HG02763 (cell line): ENCODE measurements around the gene THSD4.
"Not testable (repeated sequence)": the region's sequence is repeated elsewhere in the genome, so short reads cannot be mapped to it uniquely, and the experiment has no call there.

Experiments
- ATAC-seq: cut with Tn5 transposase; IDR thresholded peaks from one replicate; pipeline ENCODE4 v1.9.1; 2021; ENCODE audit warnings: mild to moderate bottlenecking, moderate library complexity; ENCODE audit not compliant: unreplicated experiment

Gene THSD4

GRCh38 chr15:71180986-71181853 lies 65.9 kb downstream of the THSD4 start:
- ATAC-seq = no peak

GRCh38 chr15:71182522-71182921 lies 67.3 kb downstream of the THSD4 start:
- ATAC-seq = no peak

GRCh38 chr15:71183063-71183462 lies 67.8 kb downstream of the THSD4 start:
- ATAC-seq = no peak

DNA sequence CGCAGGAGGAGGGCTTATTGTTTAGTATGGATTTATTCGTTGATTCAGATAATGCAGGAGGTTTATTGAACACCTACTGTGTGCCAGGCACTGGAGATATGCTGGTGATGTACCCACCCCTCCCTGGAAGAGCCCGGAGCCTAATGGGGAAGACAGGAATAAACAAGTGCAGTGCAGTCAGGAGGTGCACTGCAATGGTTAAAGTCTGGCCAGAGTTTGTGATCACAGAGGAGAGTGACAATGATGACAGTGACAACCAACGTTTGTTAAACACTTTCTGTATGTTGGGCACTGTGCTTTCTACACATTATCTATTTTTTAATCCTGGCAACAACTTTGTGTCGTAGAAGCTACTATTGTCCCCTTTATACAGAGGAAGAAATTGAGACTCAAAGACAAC lies 70.4 kb downstream of the THSD4 start:
- ATAC-seq = no peak

DNA sequence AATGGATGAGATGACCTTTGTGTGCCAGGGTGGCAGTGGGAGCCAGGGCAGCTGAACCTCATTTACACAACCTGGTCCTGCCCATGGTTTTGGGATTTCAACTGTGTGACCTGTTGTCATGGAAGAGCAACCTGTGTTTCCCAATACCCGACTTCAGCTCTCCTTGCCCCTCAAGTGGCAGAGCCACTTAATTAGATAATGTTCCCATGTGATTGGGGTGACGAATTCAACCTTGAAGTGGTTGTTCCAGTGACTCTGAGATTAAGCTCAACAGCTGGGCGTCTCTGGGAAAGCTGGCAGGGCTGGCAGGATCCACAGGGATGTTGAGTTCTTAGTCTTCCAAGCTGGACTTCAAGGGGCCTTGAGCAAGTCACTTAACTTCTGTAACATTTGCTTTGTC lies 71.0 kb downstream of the THSD4 start:
- no peak for ATAC-seq

GRCh38 chr15:71187078-71187477 lies 71.8 kb downstream of the THSD4 start:
- no peak for ATAC-seq

DNA sequence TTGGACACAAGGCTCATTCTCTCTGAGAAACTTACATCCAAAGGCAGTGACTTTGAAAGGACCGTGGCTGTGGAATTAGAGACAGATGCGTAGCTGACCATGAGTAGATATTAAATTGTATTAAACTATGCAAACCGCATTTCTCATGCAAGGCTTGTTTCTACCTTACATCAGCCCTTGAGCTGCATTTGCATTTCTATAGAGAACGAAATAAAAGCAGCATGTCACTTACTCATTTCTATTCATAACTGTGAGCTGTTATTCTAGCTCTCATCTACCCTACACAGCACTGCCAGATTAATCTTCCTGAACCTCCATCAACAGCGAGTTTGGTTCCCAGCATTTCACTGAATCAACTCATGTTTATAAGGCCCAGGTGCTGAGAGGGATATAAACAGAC lies 72.3 kb downstream of the THSD4 start:
- ATAC-seq = no peak

DNA sequence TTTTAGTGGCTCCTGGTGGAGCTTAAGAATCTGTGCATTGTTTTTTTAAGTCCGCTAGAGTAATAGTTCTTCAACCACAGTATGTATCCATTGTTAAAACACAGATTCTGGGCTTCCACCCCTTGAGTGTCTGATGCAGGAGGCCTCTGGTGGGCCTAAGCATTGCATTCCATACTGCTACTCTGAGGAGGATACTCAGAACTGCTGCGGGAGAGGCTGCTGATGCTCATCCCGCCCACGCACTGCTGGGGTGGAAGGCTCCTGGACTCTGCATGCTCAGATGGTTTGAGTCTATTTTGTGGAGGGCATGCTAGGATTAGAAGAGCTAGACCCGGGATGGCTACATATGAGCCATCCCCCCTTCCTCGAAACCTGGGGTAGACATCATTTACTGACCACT lies 74.4 kb downstream of the THSD4 start:
- ATAC-seq = no peak

GRCh38 chr15:71191296-71191695 lies 76.0 kb downstream of the THSD4 start:
- ATAC-seq = no peak

- ATAC-seq = no peak
Measured at GRCh38 chr15:71192816-71193215, 77.5 kb downstream of the THSD4 start.

DNA sequence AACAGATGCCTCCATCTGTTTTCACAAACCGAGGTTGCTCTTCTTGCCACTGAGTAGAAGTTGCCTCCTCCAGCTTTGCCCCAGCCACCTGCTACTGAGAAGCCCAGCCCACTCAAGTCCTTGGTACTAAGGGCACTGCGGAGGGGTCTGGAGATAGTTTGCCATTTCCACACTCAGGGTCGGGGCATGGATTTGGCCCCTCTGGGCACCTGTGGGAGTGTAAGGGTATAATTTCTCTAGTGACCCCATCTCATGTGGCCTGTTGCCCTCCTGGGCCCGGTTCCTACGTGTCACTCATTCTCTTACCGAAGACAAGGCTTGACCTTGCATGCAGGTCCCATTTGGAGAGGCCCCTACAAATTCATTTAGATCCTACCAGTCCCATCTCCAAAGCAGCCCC lies 79.0 kb downstream of the THSD4 start:
- ATAC-seq = no peak

GRCh38 chr15:71195242-71195641 lies 80.0 kb downstream of the THSD4 start:
- ATAC-seq = no peak

DNA sequence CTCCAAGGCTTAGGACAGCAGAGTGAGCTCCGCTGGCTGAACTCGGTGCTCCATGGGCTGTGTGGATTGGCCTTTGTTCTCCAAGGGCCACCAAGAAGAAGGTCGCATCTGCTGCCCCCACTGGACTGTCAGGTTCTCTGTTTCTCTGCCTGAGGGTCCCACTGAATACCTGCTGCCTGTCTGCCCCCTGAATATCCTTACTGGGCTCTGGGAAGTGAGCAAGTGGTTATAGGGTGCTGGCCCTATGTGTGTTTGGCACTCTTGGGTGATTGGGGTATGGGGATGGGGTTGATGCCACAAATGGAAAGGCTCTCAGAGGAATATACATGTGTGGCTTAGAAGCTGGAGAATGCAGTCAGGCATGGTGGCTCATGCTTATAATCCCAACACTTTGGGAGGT lies 82.3 kb downstream of the THSD4 start:
- no peak for ATAC-seq

- no peak for ATAC-seq
Measured at GRCh38 chr15:71198846-71199245, 83.6 kb downstream of the THSD4 start.

- no peak for ATAC-seq
Measured at GRCh38 chr15:71199384-71200351, 84.4 kb downstream of the THSD4 start.

DNA sequence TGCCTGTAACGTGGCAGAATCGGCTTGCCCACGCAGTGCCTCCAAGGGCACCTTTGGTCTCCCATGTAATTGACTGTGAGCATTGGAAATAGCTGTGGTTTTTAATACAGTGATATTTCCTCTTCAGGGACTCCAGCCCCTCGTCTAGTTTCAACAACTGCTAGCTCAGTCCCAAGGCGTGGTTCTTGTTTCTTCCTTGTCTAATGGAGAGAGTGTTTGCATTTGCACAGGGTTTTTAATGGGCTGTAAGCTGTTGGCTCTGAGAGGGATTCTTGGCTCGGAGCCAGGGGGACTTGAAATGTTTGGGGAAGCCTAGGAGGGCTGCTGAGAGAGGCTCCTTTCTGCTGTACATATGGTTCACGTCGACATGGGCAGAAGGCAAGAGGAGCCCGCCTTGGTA lies 86.2 kb downstream of the THSD4 start:
- ATAC-seq = no peak

- ATAC-seq = no peak
Measured at GRCh38 chr15:71202712-71203111, 87.4 kb downstream of the THSD4 start.

DNA sequence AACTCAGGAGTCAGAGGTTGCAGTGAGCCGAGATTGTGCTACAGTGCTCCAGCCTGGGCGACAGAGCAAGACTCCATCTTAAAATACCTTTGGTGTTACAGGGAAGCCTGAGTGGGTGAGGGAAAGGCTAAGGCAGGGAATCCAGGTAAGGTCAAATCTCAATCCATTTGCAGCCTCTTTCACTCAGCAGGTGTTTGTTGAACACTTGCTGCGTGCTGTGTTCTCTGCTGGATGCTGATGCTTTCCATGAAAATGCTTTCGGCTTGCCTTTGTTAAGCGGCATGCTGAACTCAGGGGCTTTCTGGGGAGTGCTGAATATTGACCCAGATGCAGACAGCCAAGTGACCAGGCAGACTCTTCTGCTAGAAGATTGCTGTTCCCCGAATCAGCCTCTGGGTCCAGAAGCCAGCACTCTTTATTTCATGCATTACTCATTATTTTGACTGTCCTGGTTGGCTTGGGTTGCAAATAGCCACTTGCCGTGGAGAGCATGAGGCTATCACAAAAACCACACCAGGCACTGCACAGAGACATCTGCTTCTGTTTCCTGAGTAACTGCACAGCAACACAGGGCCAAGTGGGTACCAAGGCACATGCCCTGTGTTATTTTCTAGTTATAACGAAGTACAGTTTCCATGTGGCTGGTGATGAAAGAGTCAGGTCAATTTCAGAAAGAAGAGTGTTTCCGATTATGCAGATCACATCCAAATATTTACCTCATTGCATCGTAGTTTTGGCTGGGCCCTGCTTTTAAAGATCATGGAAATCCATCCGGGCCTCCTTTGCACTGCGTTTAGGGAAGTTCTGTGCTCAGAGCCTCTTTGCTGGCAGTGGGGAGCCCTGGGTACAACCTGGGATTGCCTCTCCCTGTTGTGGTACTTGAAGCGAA lies 88.6 kb downstream of the THSD4 start:
- ATAC-seq = no peak

DNA sequence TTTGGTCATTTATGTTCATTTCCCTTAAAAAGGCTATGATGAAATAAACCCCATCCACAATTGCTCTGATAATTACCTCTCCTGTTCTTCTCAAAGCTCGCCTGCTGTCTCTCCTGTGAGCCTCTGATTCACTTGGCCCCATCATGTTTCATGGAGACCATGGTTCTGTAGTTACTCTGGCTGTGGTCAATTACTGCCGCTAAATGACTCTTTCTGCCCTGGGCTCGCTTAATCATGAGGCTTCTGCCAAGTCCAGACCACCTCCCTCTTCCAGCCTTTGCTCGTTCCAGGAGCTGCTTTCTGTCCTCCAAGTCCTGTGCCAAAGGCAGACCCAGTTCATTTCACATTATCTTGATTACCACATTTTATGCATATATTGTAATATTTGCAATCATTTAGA lies 91.9 kb downstream of the THSD4 start:
- ATAC-seq = no peak

DNA sequence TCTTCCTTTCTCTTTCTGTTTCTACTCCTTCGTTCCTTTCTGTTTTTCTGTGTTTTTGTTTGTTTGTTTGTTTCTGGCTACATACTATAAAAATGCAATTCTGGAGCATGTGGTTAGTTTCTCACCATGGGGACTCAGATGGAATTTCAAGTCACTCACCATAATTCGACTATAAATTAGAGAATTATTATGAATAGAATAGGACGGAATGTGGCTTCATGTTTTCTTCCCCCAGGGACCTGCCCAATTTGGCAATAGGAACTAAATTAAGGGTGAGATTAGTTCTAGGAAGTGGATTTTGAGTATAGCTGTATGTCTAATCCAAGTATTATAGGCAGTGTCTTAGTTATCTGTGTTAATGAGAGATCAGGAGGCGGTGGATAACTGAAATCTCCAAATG lies 96.9 kb downstream of the THSD4 start:
- no peak for ATAC-seq

GRCh38 chr15:71213943-71214342 lies 98.7 kb downstream of the THSD4 start:
- not testable (repeated sequence) for ATAC-seq
